Fibroblast of the conjunctiva (primary cell): ENCODE measurements around the gene SORL1.
"Not testable (repeated sequence)": the region's sequence is repeated elsewhere in the genome, so short reads cannot be mapped to it uniquely, and the experiment has no call there.

ENCODE experiments used
- DNase-seq: peaks from one replicate; pipeline ENCODE4 v3.0.0-alpha.2; 2010; ENCODE audit warnings: low read depth

Gene SORL1

GRCh38 chr11:121626980-121627379 is 174.9 kb downstream of the SORL1 start:
- no peak for DNase-seq

- DNase-seq: peak; percentile 63
Measured at GRCh38 chr11:121630041-121630440, 177.9 kb downstream of the SORL1 start.

- no peak for DNase-seq
Measured at GRCh38 chr11:121631456-121631855, 179.3 kb downstream of the SORL1 start.

- DNase-seq: no peak
Measured at GRCh38 chr11:121634273-121634672, 182.2 kb downstream of the SORL1 start.

GRCh38 chr11:121634889-121635288 is 182.8 kb downstream of the SORL1 start:
- peak; percentile 90 for DNase-seq

- DNase-seq: no peak
Measured at GRCh38 chr11:121636081-121636799, 184.1 kb downstream of the SORL1 start.

GRCh38 chr11:121636800-121637176 is 184.7 kb downstream of the SORL1 start:
- no peak for DNase-seq

- DNase-seq: not testable (repeated sequence)
Measured at GRCh38 chr11:121637587-121637986, 185.5 kb downstream of the SORL1 start.

- no peak for DNase-seq
Measured at GRCh38 chr11:121643479-121644186, 191.5 kb downstream of the SORL1 start.

GRCh38 chr11:121644187-121644512 is 192.0 kb downstream of the SORL1 start:
- no peak for DNase-seq

GRCh38 chr11:121645001-121645400 is 192.9 kb downstream of the SORL1 start:
- no peak for DNase-seq

GRCh38 chr11:121645596-121645995 is 193.5 kb downstream of the SORL1 start:
- DNase-seq: no peak

- DNase-seq: no peak
Measured at GRCh38 chr11:121648306-121648705, 196.2 kb downstream of the SORL1 start.

- no peak for DNase-seq
Measured at GRCh38 chr11:121649798-121650197, 197.7 kb downstream of the SORL1 start.

GRCh38 chr11:121650351-121651256 is 198.5 kb downstream of the SORL1 start:
- no peak for DNase-seq

- no peak for DNase-seq
Measured at GRCh38 chr11:121651257-121651605, 199.1 kb downstream of the SORL1 start.

GRCh38 chr11:121652971-121653370 is 200.9 kb downstream of the SORL1 start:
- DNase-seq: no peak

GRCh38 chr11:121654259-121654842 is 202.2 kb downstream of the SORL1 start:
- DNase-seq: no peak

- no peak for DNase-seq
Measured at GRCh38 chr11:121654843-121655536, 202.9 kb downstream of the SORL1 start.

- DNase-seq: peak; percentile 95
Measured at GRCh38 chr11:121655537-121656327, 203.6 kb downstream of the SORL1 start.
